ENCODE results near the gene FMO2. TPM values are rescaled to one million over a fixed set of nuclear protein-coding genes. Genes with fewer than 3 reads are reported as not detected.
"Not testable (repeated sequence)": the region's sequence is repeated elsewhere in the genome, so short reads cannot be mapped to it uniquely, and the experiment has no call there.

FMO2 gene
- total RNA-seq, 6 experiments from 2014 or later = not detected

- peaks cover 60% of the 10 kb centered on the region for H3K4me1 Mint-ChIP-seq (ENCODE audit: low read depth)
- H3K27ac Mint-ChIP-seq = peak overlapping the region; percentile 10; the same call in 1 of the 2 replicates
- no peak for DNase-seq
- no peaks in the 10 kb centered on the region for H3K27me3 Mint-ChIP-seq (ENCODE audit: insufficient read depth)
- H3K36me3 Mint-ChIP-seq (ENCODE audit: low read depth) = peaks cover 8% of the 10 kb centered on the region
- peaks cover 6% of the 10 kb centered on the region for H3K9me3 Mint-ChIP-seq
- no peak overlapping the region for H3K4me3 Mint-ChIP-seq
- TF ChIP-seq, protein P1, sequence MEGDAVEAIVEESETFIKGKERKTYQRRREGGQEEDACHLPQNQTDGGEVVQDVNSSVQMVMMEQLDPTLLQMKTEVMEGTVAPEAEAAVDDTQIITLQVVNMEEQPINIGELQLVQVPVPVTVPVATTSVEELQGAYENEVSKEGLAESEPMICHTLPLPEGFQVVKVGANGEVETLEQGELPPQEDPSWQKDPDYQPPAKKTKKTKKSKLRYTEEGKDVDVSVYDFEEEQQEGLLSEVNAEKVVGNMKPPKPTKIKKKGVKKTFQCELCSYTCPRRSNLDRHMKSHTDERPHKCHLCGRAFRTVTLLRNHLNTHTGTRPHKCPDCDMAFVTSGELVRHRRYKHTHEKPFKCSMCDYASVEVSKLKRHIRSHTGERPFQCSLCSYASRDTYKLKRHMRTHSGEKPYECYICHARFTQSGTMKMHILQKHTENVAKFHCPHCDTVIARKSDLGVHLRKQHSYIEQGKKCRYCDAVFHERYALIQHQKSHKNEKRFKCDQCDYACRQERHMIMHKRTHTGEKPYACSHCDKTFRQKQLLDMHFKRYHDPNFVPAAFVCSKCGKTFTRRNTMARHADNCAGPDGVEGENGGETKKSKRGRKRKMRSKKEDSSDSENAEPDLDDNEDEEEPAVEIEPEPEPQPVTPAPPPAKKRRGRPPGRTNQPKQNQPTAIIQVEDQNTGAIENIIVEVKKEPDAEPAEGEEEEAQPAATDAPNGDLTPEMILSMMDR (IDR thresholded peaks at IDR 0.05) = no peak
These were observed 37.8 kb downstream of the FMO2 start for GRCh38 chr1:171222936-171223335.

DNA sequence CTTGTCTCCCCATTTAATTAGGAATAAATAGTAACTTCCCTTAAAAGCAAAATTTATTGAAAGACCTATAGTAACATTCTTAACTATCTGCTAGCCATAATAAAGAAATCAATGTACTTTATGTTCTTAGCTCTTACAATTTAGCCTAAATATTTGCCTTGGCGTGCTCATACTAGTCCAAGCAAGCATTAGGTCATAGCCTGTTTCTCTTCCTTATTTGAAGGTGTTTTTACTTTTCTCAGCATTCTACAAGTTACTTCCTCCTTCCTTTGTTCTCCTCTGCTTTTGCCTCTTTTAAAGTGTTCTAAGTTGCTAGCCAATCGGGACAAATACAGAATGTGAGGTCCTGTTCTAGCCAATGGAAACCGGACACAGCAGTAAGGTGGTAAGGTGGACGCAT, 39.2 kb downstream of the FMO2 start:
- not testable (repeated sequence) for DNase-seq; H3K4me3 Mint-ChIP-seq; H3K36me3 Mint-ChIP-seq (ENCODE audit: low read depth); H3K27me3 Mint-ChIP-seq (ENCODE audit: insufficient read depth); H3K9me3 Mint-ChIP-seq; H3K27ac Mint-ChIP-seq
- peaks cover 46% of the 10 kb centered on the region for H3K4me1 Mint-ChIP-seq (ENCODE audit: low read depth)

DNA sequence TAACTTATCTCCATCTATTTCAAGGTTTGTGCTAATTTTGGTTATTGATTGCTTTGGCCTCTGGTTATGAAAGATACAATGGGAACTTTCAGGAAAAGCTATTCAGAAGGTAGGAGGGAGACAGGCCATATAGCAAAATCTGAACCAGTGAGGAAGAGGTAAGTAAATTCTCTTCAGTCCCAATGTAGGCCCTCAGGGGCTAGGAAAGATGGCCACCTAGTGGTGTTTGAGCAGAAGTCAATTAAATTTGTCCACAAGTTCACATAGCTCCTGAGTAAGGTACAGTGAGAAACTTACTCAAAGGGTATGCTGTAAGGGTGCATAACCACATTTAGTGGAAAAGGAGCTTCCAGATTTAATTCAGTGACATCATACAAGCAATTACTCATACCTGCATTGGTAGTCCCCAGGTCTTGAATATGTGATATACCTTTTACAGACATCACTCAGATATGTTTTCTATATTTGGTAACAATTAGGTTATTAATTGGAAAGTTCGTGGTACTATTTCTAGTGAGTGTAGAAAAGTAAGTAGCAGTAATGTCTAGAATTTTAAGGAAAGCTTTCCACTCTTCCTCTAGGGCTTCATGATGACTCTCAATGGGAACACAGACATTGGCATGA, 41.8 kb downstream of the FMO2 start:
- peak; percentile 60 for DNase-seq
- TF ChIP-seq, protein P1 (IDR thresholded peaks at IDR 0.05) = peak; percentile 93
- H3K36me3 Mint-ChIP-seq (ENCODE audit: low read depth) = no peaks in the 10 kb centered on the region
- no peak overlapping the region for H3K27ac Mint-ChIP-seq
- H3K4me1 Mint-ChIP-seq (ENCODE audit: low read depth) = peaks cover 23% of the 10 kb centered on the region
- H3K4me3 Mint-ChIP-seq = no peak overlapping the region
- H3K27me3 Mint-ChIP-seq (ENCODE audit: insufficient read depth) = peaks cover 6% of the 10 kb centered on the region
- no peaks in the 10 kb centered on the region for H3K9me3 Mint-ChIP-seq

GRCh38 chr1:171231326-171231725, 46.2 kb downstream of the FMO2 start:
- DNase-seq = no peak
- Mint-ChIP-seq H3K27ac (no peak overlapping the region), H3K9me3 (peaks cover 4% of the 10 kb centered on the region; the same call in 1 of the 2 replicates), H3K36me3 (ENCODE audit: low read depth) (no peaks in the 10 kb centered on the region), H3K4me3 (no peak overlapping the region), H3K4me1 (ENCODE audit: low read depth) (no peaks in the 10 kb centered on the region), H3K27me3 (ENCODE audit: insufficient read depth) (peaks cover 6% of the 10 kb centered on the region)
- TF ChIP-seq, protein P1 (IDR thresholded peaks at IDR 0.05) = no peak

DNA sequence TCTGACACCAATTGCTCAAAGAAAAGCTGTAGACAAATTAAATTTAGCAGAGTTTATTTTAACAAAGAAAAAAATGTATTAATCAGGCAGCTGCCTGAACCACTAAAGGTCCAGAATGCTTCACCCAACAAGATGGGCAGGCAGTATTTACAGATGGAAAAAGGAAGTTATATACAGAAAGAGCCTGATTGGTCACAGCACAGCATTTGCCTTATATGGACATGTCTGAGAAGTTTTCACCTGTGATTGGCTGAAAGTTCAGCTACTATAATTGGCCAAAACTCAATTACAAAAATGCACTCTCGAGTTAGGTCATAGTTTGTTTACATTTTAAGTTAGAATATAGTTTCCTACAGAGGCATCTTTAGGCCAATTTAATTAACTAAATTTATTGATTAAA, 48.1 kb downstream of the FMO2 start:
- no peaks in the 10 kb centered on the region for H3K36me3 Mint-ChIP-seq (ENCODE audit: low read depth)
- peaks cover 4% of the 10 kb centered on the region; the same call in 1 of the 2 replicates for H3K9me3 Mint-ChIP-seq
- H3K27me3 Mint-ChIP-seq (ENCODE audit: insufficient read depth) = peaks cover 10% of the 10 kb centered on the region
- DNase-seq = no peak
- TF ChIP-seq, protein P1 (IDR thresholded peaks at IDR 0.05) = no peak
- no peak overlapping the region for H3K27ac Mint-ChIP-seq
- H3K4me3 Mint-ChIP-seq = no peak overlapping the region
- H3K4me1 Mint-ChIP-seq (ENCODE audit: low read depth) = no peaks in the 10 kb centered on the region

DNA sequence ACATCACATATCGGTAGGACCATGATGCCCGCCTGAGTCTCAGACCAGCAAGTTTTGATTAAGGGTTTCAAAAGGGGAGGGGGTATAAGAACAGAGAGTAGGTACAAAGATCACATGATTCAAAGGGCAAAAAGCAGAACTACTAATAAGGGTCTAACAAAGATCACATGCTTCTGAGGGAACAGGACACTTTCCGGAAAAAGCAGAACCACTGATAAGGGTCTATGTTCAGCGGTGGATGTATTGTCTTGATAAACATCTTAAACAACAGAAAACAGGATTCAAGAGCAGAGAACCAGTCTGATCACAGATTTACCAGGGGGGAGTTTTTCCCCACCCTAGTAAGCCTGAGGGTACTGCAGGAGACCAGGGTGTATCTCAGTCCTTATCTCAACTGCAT, 51.1 kb downstream of the FMO2 start:
- H3K36me3 Mint-ChIP-seq (ENCODE audit: low read depth); H3K4me1 Mint-ChIP-seq (ENCODE audit: low read depth); H3K27ac Mint-ChIP-seq; DNase-seq; H3K27me3 Mint-ChIP-seq (ENCODE audit: insufficient read depth); H3K4me3 Mint-ChIP-seq: not testable (repeated sequence)
- peaks cover 18% of the 10 kb centered on the region for H3K9me3 Mint-ChIP-seq
